ENCODE measurements around the gene CALN1. TPM values are rescaled to one million over a fixed set of nuclear protein-coding genes. Genes with fewer than 3 reads are reported as not detected.

CALN1 gene
- total RNA-seq, 2 donors from 2014 or later, result 0.52 to 1.6 TPM

- Histone ChIP-seq H3K4me3 (no peak overlapping the region), H3K27me3 (no peaks in the 10 kb centered on the region), H3K9me3 (no peaks in the 10 kb centered on the region), H3K4me1 (no peaks in the 10 kb centered on the region), H3K36me3 (replicated peaks in 1 of 2; ENCODE audit: insufficient read depth in 1 of 2, low read depth in 2 of 2) (no peaks in the 10 kb centered on the region), H3K27ac (no peak overlapping the region)
- DNase-seq, result no peak
- TF ChIP-seq POLR2A (IDR thresholded peaks at IDR 0.05) (no peak), CTCF (IDR thresholded peaks at IDR 0.05) (no peak)
- intact Hi-C loops (cut with DNase I), result no loop called here
- ATAC-seq, result no peak
- WGBS, 2 donors, result 58 to 77% methylated on average over 2 of the region's 2 CpGs
Observed at GRCh38 chr7:72223351-72223750, 188.8 kb downstream of the CALN1 start.

- no peaks in the 10 kb centered on the region for H3K4me1 ChIP-seq
- no peaks in the 10 kb centered on the region for H3K36me3 ChIP-seq (replicated peaks in 1 of 2; ENCODE audit: insufficient read depth in 1 of 2, low read depth in 2 of 2)
- ATAC-seq, result no peak
- intact Hi-C loops (cut with DNase I), result no loop called here
- H3K27me3 ChIP-seq, result no peaks in the 10 kb centered on the region
- no peak for TF ChIP-seq CTCF (IDR thresholded peaks at IDR 0.05)
- no peak for TF ChIP-seq POLR2A (IDR thresholded peaks at IDR 0.05)
- 87 to 90% methylated on average over 5 of the region's 5 CpGs for WGBS, 2 donors
- DNase-seq, result no peak
- no peak overlapping the region for H3K4me3 ChIP-seq
- no peaks in the 10 kb centered on the region for H3K9me3 ChIP-seq
- no peak overlapping the region for H3K27ac ChIP-seq
Observed at GRCh38 chr7:72222136-72222535, 190.0 kb downstream of the CALN1 start.

GRCh38 chr7:72219500-72219899 lies 192.6 kb downstream of the CALN1 start:
- Histone ChIP-seq H3K4me1 (no peaks in the 10 kb centered on the region), H3K9me3 (no peaks in the 10 kb centered on the region), H3K36me3 (replicated peaks in 1 of 2; ENCODE audit: insufficient read depth in 1 of 2, low read depth in 2 of 2) (no peaks in the 10 kb centered on the region), H3K4me3 (no peak overlapping the region), H3K27ac (no peak overlapping the region), H3K27me3 (no peaks in the 10 kb centered on the region)
- intact Hi-C loops (cut with DNase I), result no loop called here
- 88 to 94% methylated on average over 7 of the region's 7 CpGs for WGBS, 2 donors
- DNase-seq, result no peak
- TF ChIP-seq CTCF (IDR thresholded peaks at IDR 0.05) (no peak), POLR2A (IDR thresholded peaks at IDR 0.05) (no peak)
- no peak for ATAC-seq

GRCh38 chr7:72217151-72217550 lies 195.0 kb downstream of the CALN1 start:
- TF ChIP-seq POLR2A (IDR thresholded peaks at IDR 0.05) (no peak), CTCF (IDR thresholded peaks at IDR 0.05) (no peak)
- DNase-seq (no peak), ATAC-seq (no peak)
- WGBS, 2 donors, result 64 to 68% methylated on average over 4 to 5 of the region's 5 CpGs
- Histone ChIP-seq H3K36me3 (replicated peaks in 1 of 2; ENCODE audit: insufficient read depth in 1 of 2, low read depth in 2 of 2) (no peaks in the 10 kb centered on the region), H3K27me3 (no peaks in the 10 kb centered on the region), H3K27ac (no peak overlapping the region), H3K4me3 (no peak overlapping the region), H3K4me1 (no peaks in the 10 kb centered on the region), H3K9me3 (no peaks in the 10 kb centered on the region)
- intact Hi-C loops (cut with DNase I), result no loop called here

GRCh38 chr7:72213769-72214168 lies 198.4 kb downstream of the CALN1 start:
- intact Hi-C loops (cut with DNase I), result no loop called here
- Histone ChIP-seq H3K4me3 (no peak overlapping the region), H3K9me3 (no peaks in the 10 kb centered on the region), H3K4me1 (no peaks in the 10 kb centered on the region), H3K27ac (no peak overlapping the region), H3K36me3 (replicated peaks in 1 of 2; ENCODE audit: insufficient read depth in 1 of 2, low read depth in 2 of 2) (no peaks in the 10 kb centered on the region), H3K27me3 (no peaks in the 10 kb centered on the region)
- 65 to 80% methylated on average over 2 to 5 of the region's 5 CpGs for WGBS, 2 donors
- TF ChIP-seq CTCF (IDR thresholded peaks at IDR 0.05), result no peak
- no peak for TF ChIP-seq POLR2A (IDR thresholded peaks at IDR 0.05)
- DNase-seq (no peak), ATAC-seq (no peak)
